Smooth muscle cell (in vitro differentiated cells): ENCODE results near the gene TMEM131. TPM values are rescaled to one million over a fixed set of nuclear protein-coding genes. Genes with fewer than 3 reads are reported as not detected.
A peak's percentile ranks its signal among the peaks of the same experiment; 100 is the strongest.

ENCODE experiments used
- DNase-seq: peaks from one replicate; lab custom pipeline; 2025; ENCODE audit not compliant: unreplicated experiment; lab: John Stamatoyannopoulos, UW
- H2AFZ ChIP-seq: fragments of 200-600 bp; sonication (generic); 2 replicates; pipeline ENCODE4 v1.6.0; 2016; ENCODE audit warnings: antibody characterized with exemption, low read depth, mild to moderate bottlenecking
- H3F3A ChIP-seq: fragments of 200-600 bp; sonication (generic); 2 replicates; pipeline ENCODE4 v1.6.0; 2017; ENCODE audit warnings: antibody characterized with exemption, low read depth
- H3K27ac ChIP-seq: fragments of 200-600 bp; sonication (generic); 2 replicates; pipeline ENCODE4 v1.5.1; 2016; ENCODE audit warnings: low read depth, mild to moderate bottlenecking
- H3K27me3 ChIP-seq: fragments of 200-600 bp; sonication (generic); 2 replicates; pipeline ENCODE4 v1.6.1; 2016; ENCODE audit warnings: low read depth, mild to moderate bottlenecking
- H3K36me3 ChIP-seq: fragments of 200-600 bp; sonication (generic); 2 replicates; pipeline ENCODE4 v1.5.1; 2016; ENCODE audit warnings: low read depth
- H3K4me1 ChIP-seq: fragments of 200-600 bp; sonication (generic); 2 replicates; pipeline ENCODE4 v1.5.1; 2016; ENCODE audit warnings: low read depth
- H3K4me2 ChIP-seq: fragments of 200-600 bp; sonication (generic); 2 replicates; pipeline ENCODE4 v1.6.0; 2016; ENCODE audit warnings: mild to moderate bottlenecking
- H3K4me3 ChIP-seq: fragments of 200-600 bp; sonication (generic); 2 replicates; pipeline ENCODE4 v1.5.1; 2016; ENCODE audit warnings: mild to moderate bottlenecking
- H3K79me2 ChIP-seq: fragments of 200-600 bp; sonication (generic); 2 replicates; pipeline ENCODE4 v1.6.0; 2016; ENCODE audit warnings: low read depth, mild to moderate bottlenecking
- H3K9ac ChIP-seq: fragments of 200-600 bp; sonication (generic); 2 replicates; pipeline ENCODE4 v1.6.0; 2016; ENCODE audit warnings: low read depth
- H3K9me3 ChIP-seq: fragments of 200-600 bp; sonication (generic); replicated peaks from 2 replicates; pipeline ENCODE4 v1.5.1; 2016; ENCODE audit warnings: low read depth
- H4K20me1 ChIP-seq: fragments of 200-600 bp; sonication (generic); 2 replicates; pipeline ENCODE4 v1.6.0; 2016; ENCODE audit warnings: low read depth
- CTCF ChIP-seq: fragments of 200-600 bp; sonication (generic); IDR thresholded peaks from 2 replicates; pipeline ENCODE4 v1.5.1; 2017; ENCODE audit warnings: borderline replicate concordance, mild to moderate bottlenecking, antibody characterized with exemption; ENCODE audit not compliant: insufficient read depth, poor library complexity, severe bottlenecking
- WGBS: methylation state at CpG from one replicate; pipeline ENCODE4 v1.1.7; 2016; ENCODE audit warnings: low lambda C conversion rate; 5-methylcytosine and 5-hydroxymethylcytosine counted together
- polyA plus RNA-seq: library from polyadenylated mRNA; unstranded; fragments of >200 nt; fragmentation: Nextera tagmentation; extraction: Ambion mirVana; gene quantifications from 2 replicates; pipeline ENCODE4 v1.2.1, GENCODE V29; 2016
- total RNA-seq: library from RNA; depleted of rRNA; stranded (reverse); fragments of >200 nt; gene quantifications from 2 replicates; pipeline ENCODE4 v1.2.3, GENCODE V29; 2014

TMEM131 gene
- total and polyA plus RNA-seq, 2 experiments from 2014 or later = 16.7 to 32.3 TPM

GRCh38 chr2:97935719-97936161 is 60.0 kb downstream of the TMEM131 start:
- no peak overlapping the region for H3K27ac ChIP-seq

GRCh38 chr2:97932975-97933662 is 62.6 kb downstream of the TMEM131 start:
- Histone ChIP-seq H3K36me3 (no peaks in the 10 kb centered on the region), H3K27me3 (no peaks in the 10 kb centered on the region), H4K20me1 (peaks cover 100% of the 10 kb centered on the region), H3K9me3 (no peaks in the 10 kb centered on the region), H3K9ac (no peak overlapping the region), H2AFZ (no peak overlapping the region), H3K4me2 (no peak overlapping the region), H3K4me1 (peaks cover 22% of the 10 kb centered on the region), H3K4me3 (no peak overlapping the region), H3K79me2 (peaks cover 89% of the 10 kb centered on the region), H3F3A (no peaks in the 10 kb centered on the region), H3K27ac (no peak overlapping the region)
- TF ChIP-seq CTCF = no peak
- DNase-seq = no peak
- WGBS = 95% methylated on average over 4 of the region's 4 CpGs

More at GRCh38 chr2:97935719-97936161, 60.0 kb downstream of the TMEM131 start:
- Histone ChIP-seq H4K20me1 (peaks cover 95% of the 10 kb centered on the region), H3K9ac (no peak overlapping the region), H3K27me3 (no peaks in the 10 kb centered on the region), H2AFZ (no peak overlapping the region), H3K79me2 (peaks cover 88% of the 10 kb centered on the region), H3K4me3 (no peak overlapping the region), H3K4me1 (peaks cover 19% of the 10 kb centered on the region), H3K36me3 (no peaks in the 10 kb centered on the region), H3K4me2 (peak overlapping the region; percentile 5), H3F3A (no peaks in the 10 kb centered on the region), H3K9me3 (no peaks in the 10 kb centered on the region)
- no peak for TF ChIP-seq CTCF
- DNase-seq = no peak
- WGBS = 10% methylated on average over 2 of the region's 2 CpGs

- Histone ChIP-seq H3K9ac (no peak overlapping the region), H3F3A (no peaks in the 10 kb centered on the region), H2AFZ (no peak overlapping the region), H3K4me2 (no peak overlapping the region), H3K27me3 (no peaks in the 10 kb centered on the region), H3K4me1 (peaks cover 21% of the 10 kb centered on the region), H3K36me3 (no peaks in the 10 kb centered on the region), H3K79me2 (peaks cover 89% of the 10 kb centered on the region), H3K4me3 (no peak overlapping the region), H3K27ac (no peak overlapping the region), H3K9me3 (no peaks in the 10 kb centered on the region), H4K20me1 (peaks cover 100% of the 10 kb centered on the region)
- TF ChIP-seq CTCF = no peak
- DNase-seq = no peak
Observed at GRCh38 chr2:97931858-97932225, 63.9 kb downstream of the TMEM131 start.
